ENCODE results near the gene TBC1D21.

The TBC1D21 gene

GRCh38 chr15:73889762-73890124 is 16.4 kb downstream of the TBC1D21 start:
- DNase-seq: no peak

GRCh38 chr15:73891328-73892315 is 18.3 kb downstream of the TBC1D21 start:
- DNase-seq: no peak

GRCh38 chr15:73892446-73893226 is 19.3 kb downstream of the TBC1D21 start:
- no peak for DNase-seq

GRCh38 chr15:73894133-73894814 is 20.9 kb downstream of the TBC1D21 start:
- DNase-seq: no peak

GRCh38 chr15:73897441-73898261 is 24.3 kb downstream of the TBC1D21 start:
- DNase-seq: no peak

- no peak for DNase-seq
Observed at GRCh38 chr15:73899197-73900094, 26.1 kb downstream of the TBC1D21 start.

GRCh38 chr15:73900095-73900712 is 26.8 kb downstream of the TBC1D21 start:
- DNase-seq: no peak

- DNase-seq: no peak
Observed at GRCh38 chr15:73901126-73901810, 27.9 kb downstream of the TBC1D21 start.

DNA sequence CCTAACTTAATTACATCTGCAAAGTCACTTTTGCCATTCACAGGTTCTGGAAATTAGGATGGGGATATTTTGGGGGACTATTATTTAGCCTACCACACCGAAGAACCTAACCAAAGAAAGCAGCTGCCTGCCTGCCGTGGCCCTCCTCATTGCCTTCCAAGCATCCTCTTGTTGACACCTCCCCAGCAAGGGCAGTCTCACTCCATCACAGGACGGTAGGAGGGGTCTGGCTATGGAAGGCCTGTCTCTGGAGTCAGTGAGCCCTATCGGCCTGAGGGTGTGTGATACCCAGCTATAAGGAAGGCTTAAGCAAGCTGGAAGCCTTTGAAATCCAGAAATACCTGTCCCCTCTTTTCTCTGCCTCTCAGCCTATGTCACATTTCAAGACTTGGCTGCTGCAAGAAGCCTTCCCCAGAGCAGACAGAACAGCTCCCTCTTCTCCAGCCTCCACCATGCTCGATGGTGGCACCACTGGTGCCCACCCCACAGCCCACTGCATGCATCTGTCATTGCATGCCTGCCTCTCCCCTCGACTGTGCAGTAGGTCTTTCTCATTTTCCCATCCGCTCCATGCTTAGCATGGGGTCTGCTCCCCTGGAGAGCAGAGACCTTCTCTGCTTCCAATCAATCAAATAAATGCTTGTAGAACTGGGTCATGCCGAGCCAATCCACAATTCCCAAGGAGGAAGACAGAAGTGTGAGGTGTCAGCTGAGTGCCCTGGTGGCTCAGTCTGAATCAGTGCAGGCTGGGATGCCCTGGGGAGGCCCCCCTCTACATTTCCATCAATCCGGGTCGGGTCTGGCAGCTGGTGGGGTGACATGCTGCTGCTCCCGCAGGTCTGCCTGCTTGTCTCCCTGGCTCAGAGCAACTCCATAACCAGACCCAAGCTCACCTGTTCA is 29.0 kb downstream of the TBC1D21 start:
- no peak for DNase-seq

DNA sequence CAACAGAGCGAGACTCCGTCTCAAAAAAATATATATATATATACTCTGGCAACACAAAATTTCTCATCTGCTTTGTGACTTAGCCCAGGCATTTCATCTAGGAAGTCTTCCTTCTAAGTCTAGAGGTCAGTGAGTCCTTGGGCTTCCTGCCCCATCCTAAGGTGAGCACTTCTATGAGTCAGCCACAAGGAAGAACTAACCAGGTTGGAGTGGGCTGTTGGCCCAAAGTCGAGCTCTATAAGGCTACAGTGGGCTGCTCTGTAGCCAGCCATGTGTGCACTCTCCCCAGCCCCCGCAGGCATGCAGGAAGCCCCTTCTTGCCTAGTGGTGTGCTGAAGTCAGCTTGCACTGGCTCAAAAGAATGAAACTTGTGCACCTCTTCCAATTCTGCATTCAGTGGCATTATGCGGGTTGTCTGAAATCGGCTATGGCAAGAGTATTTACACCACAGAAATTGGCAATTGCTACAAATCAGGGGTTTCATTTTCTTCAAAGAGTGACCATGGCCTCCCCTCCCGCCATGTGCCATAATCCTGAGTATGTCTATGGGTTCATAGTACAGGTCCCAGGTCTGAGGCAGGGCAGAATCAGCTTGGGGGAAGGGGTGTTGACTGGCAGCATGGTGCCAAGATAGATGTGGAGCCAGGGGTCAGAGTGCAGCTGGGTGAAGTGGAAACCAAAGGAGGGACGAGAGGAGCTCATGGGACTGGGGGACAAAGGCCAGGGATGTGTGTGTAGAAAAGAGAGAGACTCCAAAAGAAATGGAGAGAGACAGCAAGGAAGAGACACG is 30.9 kb downstream of the TBC1D21 start:
- no peak for DNase-seq

- DNase-seq: no peak
Observed at GRCh38 chr15:73905225-73905827, 32.0 kb downstream of the TBC1D21 start.

- no peak for DNase-seq
Observed at GRCh38 chr15:73906346-73907034, 33.1 kb downstream of the TBC1D21 start.

- no peak for DNase-seq
Observed at GRCh38 chr15:73907035-73907408, 33.7 kb downstream of the TBC1D21 start.

GRCh38 chr15:73908030-73908821 is 34.9 kb downstream of the TBC1D21 start:
- DNase-seq: peak; percentile 35

DNA sequence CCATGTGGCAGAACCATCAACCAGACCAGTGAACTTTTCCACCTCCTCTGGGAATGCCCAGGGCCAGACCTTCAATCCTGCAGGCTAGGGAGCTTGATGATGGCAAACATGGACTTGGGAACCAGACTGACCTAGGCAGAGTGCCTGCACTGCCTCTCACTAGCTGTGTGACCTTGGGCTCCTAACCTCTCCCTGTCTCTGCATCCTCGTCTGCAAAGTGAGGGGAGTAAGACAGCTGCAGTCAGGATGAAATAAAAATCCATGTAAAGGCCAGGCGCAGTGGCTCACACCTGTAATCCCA is 35.4 kb downstream of the TBC1D21 start:
- no peak for DNase-seq

- DNase-seq: no peak
Observed at GRCh38 chr15:73909651-73910050, 36.3 kb downstream of the TBC1D21 start.
